Endothelial cell of umbilical vein (primary cell): ENCODE results near the gene DYNC1H1.

Experiments
- EZH2 ChIP-seq: IDR thresholded peaks from 2 replicates; pipeline ENCODE4 v1.6.1; 2012; ENCODE audit warnings: borderline replicate concordance, low read depth, mild to moderate bottlenecking, moderate library complexity, low read length, inconsistent platforms; ENCODE audit not compliant: severe bottlenecking
- GATA2 ChIP-seq: IDR thresholded peaks from 2 replicates; pipeline ENCODE4 v1.7.0; 2011; ENCODE audit warnings: low read depth, mild to moderate bottlenecking, moderate library complexity, mixed read lengths, low read length; ENCODE audit not compliant: insufficient read length, insufficient read depth
- POLR2A ChIP-seq: IDR thresholded peaks from 2 replicates; pipeline ENCODE4 v1.6.1; 2012; ENCODE audit warnings: low read depth, mild to moderate bottlenecking, control low read depth, low read length
- POLR2AphosphoS5 ChIP-seq: IDR thresholded peaks from 2 replicates; pipeline ENCODE4 v1.6.1; 2012; ENCODE audit warnings: low read depth, mild to moderate bottlenecking, control low read depth, low read length, moderate library complexity; ENCODE audit not compliant: insufficient read depth
- TF ChIP-seq, protein P1 (sequence below), 2 donors: IDR thresholded peaks; 1 replicate in 1 of 2; 2 replicates in 1 of 2; pipeline ENCODE4 v1.5.1; 2011; ENCODE audit warnings: low read length in 2 of 2, mild to moderate bottlenecking in 2 of 2, moderate library complexity in 2 of 2, control low read depth in 1 of 2, inconsistent platforms in 1 of 2, low read depth in 1 of 2; ENCODE audit not compliant: insufficient read depth in 1 of 2; ENCODE audit errors: extremely low read depth in 1 of 2

- no peak for TF ChIP-seq POLR2A
- no peak for TF ChIP-seq EZH2
- TF ChIP-seq, protein P1, sequence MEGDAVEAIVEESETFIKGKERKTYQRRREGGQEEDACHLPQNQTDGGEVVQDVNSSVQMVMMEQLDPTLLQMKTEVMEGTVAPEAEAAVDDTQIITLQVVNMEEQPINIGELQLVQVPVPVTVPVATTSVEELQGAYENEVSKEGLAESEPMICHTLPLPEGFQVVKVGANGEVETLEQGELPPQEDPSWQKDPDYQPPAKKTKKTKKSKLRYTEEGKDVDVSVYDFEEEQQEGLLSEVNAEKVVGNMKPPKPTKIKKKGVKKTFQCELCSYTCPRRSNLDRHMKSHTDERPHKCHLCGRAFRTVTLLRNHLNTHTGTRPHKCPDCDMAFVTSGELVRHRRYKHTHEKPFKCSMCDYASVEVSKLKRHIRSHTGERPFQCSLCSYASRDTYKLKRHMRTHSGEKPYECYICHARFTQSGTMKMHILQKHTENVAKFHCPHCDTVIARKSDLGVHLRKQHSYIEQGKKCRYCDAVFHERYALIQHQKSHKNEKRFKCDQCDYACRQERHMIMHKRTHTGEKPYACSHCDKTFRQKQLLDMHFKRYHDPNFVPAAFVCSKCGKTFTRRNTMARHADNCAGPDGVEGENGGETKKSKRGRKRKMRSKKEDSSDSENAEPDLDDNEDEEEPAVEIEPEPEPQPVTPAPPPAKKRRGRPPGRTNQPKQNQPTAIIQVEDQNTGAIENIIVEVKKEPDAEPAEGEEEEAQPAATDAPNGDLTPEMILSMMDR (IDR thresholded peaks at IDR 0.05; ENCODE audit: extremely low read depth in 1 of 2, insufficient read depth in 1 of 2, low read depth in 1 of 2, low read length in 2 of 2): no peak
- TF ChIP-seq GATA2: no peak
- no peak for TF ChIP-seq POLR2AphosphoS5
Observed at GRCh38 chr14:101937926-101938767, 26.2 kb upstream of the DYNC1H1 start.
